DND-41 (cell line): ENCODE data around the gene TCP11L1.
"Not testable (repeated sequence)": the region's sequence is repeated elsewhere in the genome, so short reads cannot be mapped to it uniquely, and the experiment has no call there.

Experiments used
- ATAC-seq: fragments of 200-7000 bp; cut with Tn5 transposase; 3 replicates; pipeline ENCODE4 v1.9.1; 2021; ENCODE audit warnings: low read depth; ENCODE audit not compliant: insufficient read depth
- DNase-seq: peaks from one replicate; pipeline ENCODE4 v3.0.0-alpha.2; 2020
- H2AFZ ChIP-seq: 2 replicates; pipeline ENCODE4 v1.6.0; 2012; ENCODE audit warnings: low read depth, low read length
- H3K27ac ChIP-seq: 2 replicates; pipeline ENCODE4 v1.5.1; 2012; ENCODE audit warnings: low read length, inconsistent platforms
- H3K27me3 ChIP-seq: fragments of 200-600 bp; sonication (generic); 2 replicates; pipeline ENCODE4 v1.6.0; 2012; ENCODE audit warnings: low read length, mild to moderate bottlenecking, inconsistent platforms; ENCODE audit not compliant: insufficient read depth, poor library complexity
- H3K36me3 ChIP-seq: 2 replicates; pipeline ENCODE4 v1.5.1; 2012; ENCODE audit warnings: low read length, inconsistent platforms; ENCODE audit not compliant: insufficient read depth
- H3K4me1 ChIP-seq: 2 replicates; pipeline ENCODE4 v1.5.1; 2012; ENCODE audit warnings: mild to moderate bottlenecking, low read length; ENCODE audit not compliant: insufficient read depth
- H3K4me2 ChIP-seq: 2 replicates; pipeline ENCODE4 v1.6.0; 2012; ENCODE audit warnings: mild to moderate bottlenecking, moderate library complexity, low read length, inconsistent platforms; ENCODE audit not compliant: insufficient read depth
- H3K4me3 ChIP-seq, 2 experiments: fragments of 200-600 bp in 1 of 2; shearing (Covaris generic) in 1 of 2; 2 replicates each; pipeline ENCODE4 v1.5.1; 2012 to 2016; ENCODE audit warnings: inconsistent platforms in 2 of 2, low read length in 2 of 2, mild to moderate bottlenecking in 2 of 2, low read depth in 1 of 2, moderate library complexity in 1 of 2
- H3K79me2 ChIP-seq: 2 replicates; pipeline ENCODE4 v1.6.0; 2012; ENCODE audit warnings: low read length, inconsistent platforms; ENCODE audit not compliant: insufficient read depth
- H3K9ac ChIP-seq: 2 replicates; pipeline ENCODE4 v1.6.0; 2012; ENCODE audit warnings: low read depth, mild to moderate bottlenecking, inconsistent platforms, low read length, moderate library complexity
- H3K9me3 ChIP-seq: 2 replicates; pipeline ENCODE4 v1.5.1; 2012; ENCODE audit warnings: low read length, moderate library complexity, mild to moderate bottlenecking, inconsistent platforms; ENCODE audit not compliant: insufficient read depth, severe bottlenecking
- H4K20me1 ChIP-seq: 2 replicates; pipeline ENCODE4 v1.6.0; 2012; ENCODE audit warnings: low read length; ENCODE audit not compliant: insufficient read depth
- CTCF ChIP-seq: IDR thresholded peaks from 2 replicates; pipeline ENCODE4 v1.5.1; 2012; ENCODE audit warnings: borderline replicate concordance, low read length, moderate library complexity, mild to moderate bottlenecking; ENCODE audit not compliant: poor library complexity, severe bottlenecking; ENCODE audit errors: extremely low read depth
- EZH2 ChIP-seq: IDR thresholded peaks from 3 replicates; pipeline ENCODE4 v1.6.1; 2012; ENCODE audit warnings: borderline replicate concordance, low read depth, mild to moderate bottlenecking, moderate library complexity, low read length, inconsistent platforms; ENCODE audit not compliant: severe bottlenecking

Gene TCP11L1

DNA sequence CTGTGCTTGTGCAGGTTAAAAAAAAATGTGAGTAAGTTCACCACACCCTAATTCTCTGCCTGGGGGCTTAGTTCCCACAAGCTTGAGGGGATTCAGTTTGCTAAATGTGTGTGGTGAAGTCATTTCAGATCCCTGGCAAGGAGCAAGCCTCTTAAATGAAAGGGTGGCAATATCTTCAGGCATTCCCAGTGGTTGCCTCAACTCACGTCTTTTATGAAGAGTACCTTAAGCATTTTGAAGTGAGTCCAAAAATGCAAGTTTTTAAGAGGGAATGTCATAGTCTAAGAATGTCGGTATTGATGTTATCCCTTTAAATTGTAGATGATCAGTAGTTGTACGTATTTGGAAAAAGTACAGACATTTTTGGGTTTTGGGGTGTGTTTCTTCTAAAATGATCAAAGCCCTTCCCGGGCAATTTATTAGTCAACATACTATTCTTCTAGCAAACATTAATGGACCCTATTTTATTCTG, 4.9 kb downstream of the TCP11L1 start:
- TF ChIP-seq EZH2: no peak
- no peak for TF ChIP-seq CTCF
- Histone ChIP-seq H3K27me3 (no peaks in the 10 kb centered on the region), H3K9me3 (no peaks in the 10 kb centered on the region), H3K9ac (no peak overlapping the region), H3K4me1 (peaks cover 14% of the 10 kb centered on the region), H4K20me1 (no peaks in the 10 kb centered on the region), H3K4me2 (no peak overlapping the region), H3K79me2 (peaks cover 20% of the 10 kb centered on the region), H3K36me3 (peaks cover 37% of the 10 kb centered on the region), H2AFZ (no peak overlapping the region), H3K4me3 (no peak overlapping the region), H3K27ac (no peak overlapping the region)
- DNase-seq (no peak), ATAC-seq (no peak)

- DNase-seq (no peak), ATAC-seq (no peak)
- no peaks in the 10 kb centered on the region for H3K9me3 ChIP-seq
- H3K4me2 ChIP-seq: no peak overlapping the region
- no peaks in the 10 kb centered on the region for H4K20me1 ChIP-seq
- H3K27me3 ChIP-seq: no peaks in the 10 kb centered on the region
- H3K36me3 ChIP-seq: peaks cover 37% of the 10 kb centered on the region
- H3K4me1 ChIP-seq: peaks cover 6% of the 10 kb centered on the region
- no peak overlapping the region for H2AFZ ChIP-seq
- H3K27ac ChIP-seq: no peak overlapping the region
- TF ChIP-seq CTCF (no peak), EZH2 (no peak)
- H3K9ac ChIP-seq: no peak overlapping the region
- H3K4me3 ChIP-seq: no peak overlapping the region
- H3K79me2 ChIP-seq: peaks cover 6% of the 10 kb centered on the region
Observed at GRCh38 chr11:33045551-33046255, 6.3 kb downstream of the TCP11L1 start.

DNA sequence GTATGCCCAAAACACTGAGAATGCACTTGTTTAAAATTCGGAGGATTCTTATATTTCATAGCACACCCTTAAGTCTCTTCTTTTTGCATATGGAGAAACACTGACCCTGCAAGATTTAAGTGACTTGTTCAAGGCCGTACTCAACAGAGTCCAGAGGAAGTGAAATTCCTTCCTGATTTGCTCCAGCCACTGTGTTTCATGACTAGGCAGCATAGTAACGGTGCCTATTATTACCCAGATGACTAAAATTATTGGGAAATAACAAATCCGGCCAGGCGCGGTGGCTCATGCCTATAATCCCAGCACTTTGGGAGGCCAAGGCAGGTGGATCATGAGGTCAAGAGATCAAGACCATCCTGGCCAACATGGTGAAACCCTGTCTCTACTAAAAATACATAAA, 9.3 kb downstream of the TCP11L1 start:
- H2AFZ ChIP-seq, ATAC-seq, H3K9me3 ChIP-seq, H3K9ac ChIP-seq, H3K4me1 ChIP-seq, H3K4me2 ChIP-seq, H3K27ac ChIP-seq, DNase-seq, H3K79me2 ChIP-seq, H3K27me3 ChIP-seq, H4K20me1 ChIP-seq, H3K4me3 ChIP-seq: not testable (repeated sequence)
- peaks cover 35% of the 10 kb centered on the region for H3K36me3 ChIP-seq

DNA sequence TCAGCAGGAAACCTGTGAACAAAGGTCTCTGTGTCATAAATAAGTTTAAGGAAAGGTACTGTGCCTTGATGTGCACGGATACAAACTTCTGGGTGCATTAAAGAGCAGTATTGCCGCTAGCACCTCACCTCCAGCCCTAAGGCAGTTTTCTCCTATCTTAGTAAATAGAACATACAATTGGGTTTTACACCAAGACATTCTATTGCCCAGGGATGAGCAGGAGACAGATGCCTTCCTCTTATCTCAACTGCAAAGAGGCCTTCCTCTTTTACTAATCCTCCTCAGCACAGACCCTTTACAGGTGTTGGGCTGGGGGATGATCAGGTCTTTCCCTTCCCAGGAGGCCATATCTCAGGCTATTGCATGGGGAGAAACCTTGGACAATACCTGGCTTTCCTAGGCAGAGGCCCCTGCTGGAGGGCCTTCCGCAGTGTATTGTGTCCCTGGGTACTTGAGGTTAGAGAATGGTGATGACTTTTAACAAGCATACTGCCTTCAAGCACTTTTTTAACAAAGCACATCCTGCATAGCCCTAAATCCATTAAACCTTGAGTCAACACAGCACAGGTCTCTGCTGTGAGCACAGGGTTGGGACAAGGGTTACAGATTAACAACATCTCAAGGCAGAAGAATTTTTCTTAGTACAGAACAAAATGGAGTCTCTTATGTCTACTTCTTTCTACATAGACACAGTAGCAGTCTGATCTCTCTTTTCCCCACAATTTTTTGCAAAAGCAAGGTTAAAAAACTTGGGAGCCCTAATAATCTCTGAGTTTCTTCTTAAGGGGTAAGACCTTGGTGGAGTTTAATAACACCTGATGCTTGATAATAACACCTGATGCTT, 10.4 kb downstream of the TCP11L1 start:
- not testable (repeated sequence) for ATAC-seq, H3K4me2 ChIP-seq, H3K4me1 ChIP-seq, H3K27ac ChIP-seq, H4K20me1 ChIP-seq, H3K4me3 ChIP-seq, H3K9ac ChIP-seq, H3K27me3 ChIP-seq, H2AFZ ChIP-seq, H3K9me3 ChIP-seq, DNase-seq, H3K79me2 ChIP-seq
- H3K36me3 ChIP-seq: peaks cover 28% of the 10 kb centered on the region
